Measurements from ENCODE around the gene EXOC6.

- TF ChIP-seq GATA2 (IDR thresholded peaks at IDR 0.05; ENCODE audit: low read depth, low read length), result no peak
- no peak for TF ChIP-seq GATA3 (IDR thresholded peaks at IDR 0.05; ENCODE audit: low read depth, low read length)
Observed at GRCh38 chr10:93081318-93081717, 233.0 kb downstream of the EXOC6 start.
